Inferior parietal cortex (tissue), 1 donor: ENCODE data around the gene SLC17A4.

Experiments
- DNase-seq: peaks from one replicate; pipeline ENCODE4 v3.0.0-alpha.2; 2016; ENCODE audit errors: extremely low spot score

The SLC17A4 gene

DNA sequence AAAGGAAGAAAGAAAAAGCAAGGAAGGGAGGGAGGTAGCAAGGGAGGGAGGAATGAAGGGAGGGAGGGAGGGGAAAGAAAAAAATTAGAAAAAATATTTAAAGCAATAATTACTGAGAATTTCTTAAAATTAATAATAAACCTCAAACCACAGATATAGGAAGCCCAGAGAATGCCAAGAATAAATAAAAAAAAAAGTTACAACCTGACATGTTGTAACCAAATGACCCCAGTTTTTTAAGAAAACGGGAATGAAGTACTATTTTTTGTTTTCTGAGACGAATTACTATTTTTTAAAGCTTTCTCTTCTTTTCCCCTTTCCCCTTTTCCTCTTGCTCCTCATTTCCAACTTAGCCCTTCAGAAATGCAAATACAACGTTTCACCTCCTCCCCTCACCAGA, 60.7 kb downstream of the SLC17A4 start:
- no peak for DNase-seq

- no peak for DNase-seq
Observed at GRCh38 chr6:25816252-25816651, 61.7 kb downstream of the SLC17A4 start.

GRCh38 chr6:25821341-25821740, 66.8 kb downstream of the SLC17A4 start:
- no peak for DNase-seq

DNA sequence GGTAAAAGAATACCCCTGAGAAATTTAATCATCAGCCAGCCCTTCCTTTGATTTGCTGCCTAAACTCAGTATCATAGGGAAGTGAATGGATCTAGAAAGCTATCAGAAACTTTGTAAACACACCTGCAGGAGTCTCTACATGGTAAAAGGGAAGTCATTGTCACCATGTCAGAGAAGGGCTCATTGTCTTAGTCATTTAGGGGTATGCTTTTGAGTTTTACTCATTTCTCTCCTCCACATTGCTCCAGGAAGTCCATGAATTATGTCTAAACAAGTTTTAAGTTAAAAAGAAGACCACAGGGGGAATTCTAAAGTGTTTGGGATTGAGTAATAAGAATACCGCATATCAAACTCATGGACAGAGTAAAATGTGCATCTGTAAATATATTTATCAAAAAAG, 74.8 kb downstream of the SLC17A4 start:
- DNase-seq, result no peak

- DNase-seq, result no peak
Observed at GRCh38 chr6:25830458-25830857, 75.9 kb downstream of the SLC17A4 start.
